Activated T-cell treated with anti-CD3 and anti-CD28 coated beads for 4 hours (primary cell): ENCODE results near the gene TMEM80.
"Not testable (repeated sequence)": the region's sequence is repeated elsewhere in the genome, so short reads cannot be mapped to it uniquely, and the experiment has no call there.

ENCODE experiments used
- DNase-seq: peaks from one replicate; pipeline ENCODE4 v3.0.0-alpha.2; 2020

Gene TMEM80

DNA sequence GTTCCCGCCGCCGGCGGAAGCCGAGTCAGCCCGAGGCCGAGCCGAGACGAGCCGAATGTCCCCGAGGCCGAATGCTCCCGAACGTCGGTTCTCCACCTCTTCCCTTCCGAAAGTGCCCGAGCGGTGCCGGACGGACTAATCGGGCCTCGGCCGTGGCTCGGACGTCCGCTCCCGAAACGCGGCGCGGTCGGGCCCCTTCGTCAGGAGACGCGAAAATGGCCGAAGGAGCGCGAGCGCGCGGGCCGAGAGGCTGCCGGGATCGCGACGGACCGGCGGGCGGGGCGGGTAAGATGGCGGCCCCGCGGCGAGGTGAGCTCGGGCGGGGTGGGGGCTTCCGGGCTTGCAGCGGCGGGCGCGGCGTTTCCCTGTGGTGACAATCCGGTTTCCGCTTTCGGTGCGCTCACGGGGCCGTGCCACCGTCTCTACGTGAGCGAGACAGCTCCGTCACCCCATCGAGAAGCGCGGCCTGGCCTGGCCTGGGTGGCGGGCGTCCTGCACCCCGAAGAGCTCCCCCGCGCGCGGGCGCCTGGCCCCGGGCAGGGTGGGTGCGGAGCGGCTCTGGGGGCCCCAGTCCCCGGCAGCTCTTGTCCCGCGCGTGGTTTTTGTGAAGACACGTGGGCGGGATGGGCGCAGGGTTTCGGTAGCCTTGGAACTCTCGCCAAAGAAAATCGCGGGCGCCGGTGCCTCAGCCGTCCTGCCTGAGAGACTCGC is at the start of gene TMEM80:
Gene TMEM80, plus strand, starts transcription at position 279 of the 711 bp plus-strand sequence. Its CDS starts 12 bp downstream, at position 291.
- DNase-seq, result peak; percentile 77

DNA sequence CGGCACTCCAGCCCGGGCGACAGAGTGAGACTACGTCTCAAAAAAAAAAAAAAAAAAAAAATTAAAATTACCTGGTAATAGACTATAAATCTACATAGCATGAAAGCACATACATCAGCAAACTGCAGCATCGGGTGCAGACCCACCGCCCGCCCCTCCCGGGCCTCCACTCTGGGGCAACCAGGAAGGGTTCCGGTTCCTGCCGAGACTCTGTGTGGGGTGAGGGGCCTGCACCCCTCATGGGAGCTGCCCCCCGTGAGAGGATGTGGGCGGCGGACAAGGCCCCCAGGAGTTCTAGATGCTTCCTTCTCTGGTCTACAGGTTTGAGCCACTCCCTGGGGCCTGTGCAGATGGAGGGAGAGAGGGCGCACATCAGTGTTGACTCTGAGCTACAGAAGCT is 49.4 kb upstream of the TMEM80 start:
- no peak for DNase-seq

DNA sequence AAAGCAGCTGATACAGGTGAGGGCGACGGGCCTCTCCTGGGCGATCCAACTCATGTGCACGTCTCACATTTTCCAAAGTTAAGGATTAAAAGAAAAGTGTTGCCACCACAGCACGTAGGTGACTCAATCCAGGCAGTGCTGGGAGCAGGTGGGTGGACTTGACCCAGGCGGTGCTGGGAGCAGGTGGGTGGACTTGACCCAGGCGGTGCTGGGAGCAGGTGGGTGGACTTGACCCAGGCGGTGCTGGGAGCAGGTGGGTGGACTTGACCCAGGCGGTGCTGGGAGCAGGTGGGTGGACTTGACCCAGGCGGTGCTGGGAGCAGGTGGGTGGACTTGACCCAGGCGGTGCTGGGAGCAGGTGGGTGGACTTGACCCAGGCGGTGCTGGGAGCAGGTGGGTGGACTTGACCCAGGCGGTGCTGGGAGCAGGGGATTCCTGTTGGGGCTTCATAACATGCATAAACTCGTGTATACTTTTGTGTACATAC is 47.9 kb upstream of the TMEM80 start:
- DNase-seq, result not testable (repeated sequence)

DNA sequence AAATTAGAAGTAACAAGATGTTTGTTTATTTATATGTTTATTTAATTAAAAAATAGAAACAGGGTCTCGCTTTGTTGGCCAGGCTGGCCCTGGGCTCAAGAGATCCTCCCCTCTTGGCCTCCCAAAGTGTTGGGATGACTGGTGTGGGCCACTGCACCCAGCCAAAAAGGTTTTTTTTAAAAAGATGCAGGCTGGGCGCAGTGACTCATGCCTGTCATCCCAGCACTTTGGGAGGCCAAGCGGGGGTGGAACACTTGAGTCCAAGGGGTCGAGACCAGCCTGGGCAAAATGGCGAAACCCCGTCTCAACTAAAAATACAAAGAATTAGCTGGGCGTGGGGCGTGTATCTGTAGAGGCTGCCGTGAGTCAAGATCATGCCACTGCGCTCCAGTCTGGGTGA is 45.1 kb upstream of the TMEM80 start:
- DNase-seq, result no peak

DNA sequence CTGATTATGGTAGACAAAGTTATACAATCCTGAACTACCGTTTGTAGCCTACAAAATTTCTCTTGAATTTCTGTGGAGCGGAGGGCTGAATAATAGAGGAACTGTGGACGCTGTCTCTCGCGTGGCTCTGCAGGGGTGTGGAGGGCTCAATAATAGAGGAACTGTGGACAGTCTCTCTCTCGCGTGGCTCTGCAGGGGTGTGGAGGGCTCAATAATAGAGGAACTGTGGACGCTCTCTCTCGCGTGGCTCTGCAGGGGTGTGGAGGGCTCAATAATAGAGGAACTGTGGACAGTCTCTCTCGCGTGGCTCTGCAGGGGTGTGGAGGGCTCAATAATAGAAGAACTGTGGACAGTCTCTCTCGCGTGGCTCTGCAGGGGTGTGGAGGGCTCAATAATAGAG is 42.5 kb upstream of the TMEM80 start:
- not testable (repeated sequence) for DNase-seq

DNA sequence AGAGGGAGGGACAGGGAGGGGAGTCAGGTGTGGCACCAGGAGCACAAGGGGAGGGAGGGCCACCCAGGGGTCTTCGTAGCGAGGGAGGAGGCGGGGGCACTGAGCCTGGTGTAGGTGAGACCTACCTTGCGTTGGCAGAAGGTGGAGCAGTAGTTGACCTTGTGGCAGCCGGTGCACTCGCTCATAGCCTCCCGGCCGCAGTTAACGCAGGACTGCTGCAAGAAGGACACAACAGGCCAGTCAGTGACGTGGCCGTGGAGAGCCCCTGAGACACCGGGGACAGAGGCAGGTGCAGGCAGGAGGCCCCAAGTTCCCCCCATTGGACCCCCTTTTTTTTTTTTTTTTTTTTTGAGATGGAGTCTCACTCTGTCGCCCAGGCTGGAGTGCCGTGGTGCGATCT is 41.8 kb upstream of the TMEM80 start:
- DNase-seq, result no peak

DNA sequence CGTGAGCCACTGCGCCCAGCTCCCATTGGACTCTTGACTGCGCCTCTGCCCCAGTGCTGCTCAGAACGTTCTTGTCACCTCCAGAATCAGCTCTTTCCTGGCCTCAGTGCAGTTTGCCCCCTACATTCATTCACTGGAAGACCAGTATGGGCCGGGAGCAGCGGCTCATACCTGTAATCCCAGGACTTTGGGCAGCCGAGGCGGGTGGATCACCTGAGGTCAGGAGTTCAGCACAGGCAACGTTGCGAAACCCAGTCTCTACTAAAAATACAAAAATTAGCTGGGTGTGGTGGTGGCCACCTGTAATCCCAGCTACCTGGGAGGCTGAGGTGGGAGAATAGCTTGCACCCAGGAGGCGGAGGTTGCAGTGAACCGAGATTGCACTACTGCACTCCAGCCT is 41.2 kb upstream of the TMEM80 start:
- DNase-seq, result not testable (repeated sequence)

DNA sequence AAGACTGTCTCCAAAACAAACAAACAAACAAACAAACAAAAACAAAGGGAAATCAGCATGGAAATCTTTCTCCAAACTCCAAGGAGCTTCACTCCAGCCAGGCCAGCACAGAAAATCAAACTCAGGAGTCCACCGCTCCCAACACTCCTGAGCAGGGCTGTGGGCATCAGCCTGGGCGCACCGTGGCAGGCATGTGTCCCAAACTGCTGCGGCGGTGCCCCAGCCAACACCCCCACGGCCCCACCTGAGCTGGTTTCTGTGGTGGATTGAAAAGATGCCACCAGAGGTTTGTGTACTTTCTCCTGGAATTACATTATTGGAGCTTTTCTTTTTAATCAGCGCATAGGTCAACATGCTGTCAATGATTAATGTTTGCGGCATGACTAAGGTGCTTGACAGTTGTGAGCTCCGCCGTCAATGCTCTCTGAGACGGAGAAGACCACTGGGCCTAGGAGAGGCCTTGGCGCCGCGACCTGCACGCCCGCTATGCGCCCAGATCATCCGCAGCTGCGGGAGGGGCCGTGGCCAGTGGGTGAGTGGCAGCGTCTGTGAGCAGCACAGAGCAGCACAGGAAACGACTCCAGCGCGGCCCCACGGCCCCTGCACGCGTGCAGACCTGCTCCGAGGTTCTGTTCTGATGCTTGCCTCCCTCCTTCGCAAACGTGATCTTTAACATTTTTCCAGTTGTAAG is 40.4 kb upstream of the TMEM80 start:
- DNase-seq, result no peak

DNA sequence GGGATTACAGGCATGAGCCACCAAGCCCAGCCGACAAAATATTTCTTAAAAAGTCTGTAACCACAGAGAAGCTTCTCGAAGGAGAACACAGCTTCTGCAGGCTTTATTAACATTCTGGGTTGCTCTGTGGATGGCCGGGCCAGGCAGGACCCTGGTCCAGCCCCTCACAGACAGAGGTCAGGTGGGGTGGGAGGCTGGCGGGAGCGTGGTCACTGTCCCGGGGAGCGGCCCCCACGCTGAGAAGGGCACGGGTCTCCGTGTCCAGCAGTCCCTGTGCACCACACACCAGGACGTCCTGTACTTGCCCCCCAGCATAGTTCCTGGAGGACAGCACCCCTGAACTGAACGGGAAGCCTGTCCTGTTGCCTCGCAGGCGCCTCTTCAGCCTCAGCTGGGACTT is 39.2 kb upstream of the TMEM80 start:
- no peak for DNase-seq

DNA sequence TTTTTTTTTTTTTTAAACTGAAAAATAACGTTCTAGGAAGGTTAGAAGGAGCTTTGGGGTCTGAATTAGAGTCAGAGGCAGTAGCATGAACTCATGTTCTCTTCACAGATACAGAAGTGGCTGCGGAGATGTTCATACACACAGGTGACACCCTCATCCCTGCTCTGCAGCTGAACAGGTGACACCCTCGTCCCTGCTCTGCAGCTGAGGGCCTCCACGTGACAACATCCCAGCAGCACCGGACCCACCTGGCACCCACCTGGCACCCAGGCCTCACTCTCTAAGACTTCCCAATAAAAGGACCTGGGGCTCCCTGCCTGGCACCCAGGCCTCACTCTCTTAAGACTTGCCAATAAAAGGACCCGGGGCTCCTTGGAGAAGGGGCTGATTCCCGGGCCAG is 38.8 kb upstream of the TMEM80 start:
- DNase-seq, result no peak

DNA sequence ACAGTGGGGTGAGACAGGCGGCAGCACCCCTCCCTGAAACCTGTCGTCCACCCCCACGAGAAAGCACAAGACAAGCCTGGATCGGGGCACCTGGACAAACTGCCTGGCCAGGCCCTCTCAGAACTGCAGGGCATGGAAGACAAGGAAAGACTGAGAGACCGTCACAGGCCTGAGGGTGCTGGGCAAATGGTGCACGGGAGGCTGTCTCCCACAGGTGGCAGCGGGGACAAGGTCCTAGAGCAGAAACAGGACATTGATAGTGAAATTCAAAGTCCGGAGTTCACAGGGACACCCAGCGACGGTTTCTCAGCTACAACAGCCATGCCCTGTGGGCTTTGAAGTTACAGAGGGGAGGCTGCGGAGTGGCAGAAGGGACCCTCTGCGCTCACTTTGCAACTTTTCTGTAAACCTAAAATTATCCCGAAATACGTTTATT is 37.9 kb upstream of the TMEM80 start:
- DNase-seq, result no peak

DNA sequence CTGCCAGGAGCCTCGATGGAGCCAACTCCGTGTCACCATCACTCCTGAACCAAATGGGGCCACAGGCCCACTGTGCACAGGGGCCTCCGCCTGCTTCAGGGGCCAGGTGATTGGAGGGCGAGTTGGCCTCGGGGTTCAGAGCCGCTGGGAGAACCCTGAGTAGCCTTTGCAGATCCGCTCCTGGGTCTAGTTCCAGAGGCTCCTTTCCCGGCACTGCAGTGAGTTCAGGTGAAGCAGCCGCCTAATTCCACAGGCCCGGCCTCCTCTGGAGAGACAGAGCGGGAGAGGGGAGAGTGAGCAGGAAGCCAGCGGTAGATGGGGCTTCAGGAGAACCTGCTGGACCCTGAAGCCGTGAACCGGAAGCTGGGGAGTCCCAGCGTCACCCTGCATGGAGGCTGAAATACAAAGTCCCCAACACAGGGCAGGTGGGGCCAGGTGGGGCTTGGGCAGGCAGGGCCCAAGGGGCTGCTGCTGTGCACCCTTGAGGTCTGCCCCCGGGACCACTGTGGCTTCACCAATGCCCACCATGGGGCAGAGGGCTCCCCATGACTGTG is 36.0 kb upstream of the TMEM80 start:
- no peak for DNase-seq

DNA sequence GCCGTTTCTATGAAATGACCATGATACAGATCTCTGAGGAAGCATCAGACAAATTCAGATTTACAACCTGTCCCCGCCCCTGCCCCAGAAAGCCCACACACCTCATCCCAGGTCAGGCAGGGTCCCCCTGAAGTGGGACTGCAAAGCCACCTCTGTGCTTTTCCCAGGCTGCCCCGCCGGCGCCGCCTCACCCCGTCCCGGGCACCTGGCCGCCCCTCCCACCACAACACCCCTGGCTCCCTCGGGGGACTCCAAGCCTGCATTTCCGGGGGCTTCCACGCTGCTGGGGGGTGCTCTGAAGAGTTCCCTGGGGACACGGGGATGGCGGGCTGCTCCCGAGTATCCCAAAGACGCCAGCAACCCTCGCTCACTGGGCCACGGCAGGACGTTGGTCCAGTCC is 35.3 kb upstream of the TMEM80 start:
- DNase-seq, result no peak

DNA sequence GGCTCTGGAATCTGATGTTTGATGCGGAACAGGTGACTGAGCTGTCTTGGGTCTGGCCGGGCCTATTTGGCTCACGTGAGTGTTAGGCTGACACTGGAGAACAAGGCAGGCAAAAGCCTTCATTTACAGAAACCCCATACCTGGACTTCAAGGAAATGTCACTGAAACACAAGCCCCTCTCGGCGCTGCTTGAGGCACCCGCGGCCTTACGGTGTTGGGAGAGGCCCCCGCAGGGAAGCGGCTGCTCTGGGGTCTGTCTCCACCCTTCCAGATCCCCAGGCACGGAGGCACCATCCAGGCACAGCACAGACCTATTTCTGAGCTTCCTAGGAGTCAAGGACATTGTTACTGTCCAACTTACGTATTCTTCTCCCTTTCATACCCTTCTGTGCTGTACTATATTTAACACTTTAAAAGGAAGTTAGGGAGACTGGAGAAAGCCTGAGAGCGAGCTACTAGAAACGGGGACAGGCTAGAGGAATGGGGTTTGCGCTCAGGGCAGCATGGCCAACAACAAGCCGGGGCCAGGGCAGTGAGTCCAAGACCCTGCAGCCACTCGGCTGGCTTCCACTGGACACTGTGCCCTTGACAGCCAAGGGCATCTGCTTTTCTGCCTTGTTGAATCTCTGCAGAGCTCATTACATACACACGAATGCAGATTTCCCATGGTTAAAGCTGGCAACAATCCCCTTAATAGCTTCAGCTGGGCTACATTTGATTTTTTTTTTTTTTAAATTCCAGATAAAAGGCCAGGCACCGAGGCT is 34.8 kb upstream of the TMEM80 start:
- no peak for DNase-seq

DNA sequence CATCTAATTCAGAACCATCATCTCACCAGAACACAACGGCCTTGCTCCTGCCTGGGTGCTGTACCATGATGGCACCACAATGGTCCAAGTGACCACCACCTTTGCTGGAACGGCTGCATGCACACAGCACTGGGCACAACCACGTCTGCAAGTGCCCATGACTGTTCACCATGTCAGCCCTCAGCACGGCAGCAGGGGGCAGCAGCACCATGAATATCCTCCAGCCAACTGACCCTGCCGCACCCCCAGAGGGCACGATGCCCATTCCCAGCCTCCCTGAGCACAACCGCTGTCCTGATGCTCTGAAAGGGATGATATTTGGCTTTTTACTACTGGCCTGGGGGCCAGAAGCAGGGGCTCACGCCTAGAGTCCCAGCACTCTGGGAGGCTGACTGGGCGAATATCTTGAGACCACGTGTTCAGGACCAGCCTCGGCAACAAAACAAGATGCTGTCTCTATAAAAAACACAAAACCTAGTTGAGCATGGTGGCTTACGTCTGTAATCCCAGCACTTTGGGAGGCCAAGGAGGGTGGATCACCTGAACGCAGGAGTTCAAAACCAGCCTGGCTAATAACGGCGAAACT is 32.8 kb upstream of the TMEM80 start:
- DNase-seq, result peak; percentile 14

DNA sequence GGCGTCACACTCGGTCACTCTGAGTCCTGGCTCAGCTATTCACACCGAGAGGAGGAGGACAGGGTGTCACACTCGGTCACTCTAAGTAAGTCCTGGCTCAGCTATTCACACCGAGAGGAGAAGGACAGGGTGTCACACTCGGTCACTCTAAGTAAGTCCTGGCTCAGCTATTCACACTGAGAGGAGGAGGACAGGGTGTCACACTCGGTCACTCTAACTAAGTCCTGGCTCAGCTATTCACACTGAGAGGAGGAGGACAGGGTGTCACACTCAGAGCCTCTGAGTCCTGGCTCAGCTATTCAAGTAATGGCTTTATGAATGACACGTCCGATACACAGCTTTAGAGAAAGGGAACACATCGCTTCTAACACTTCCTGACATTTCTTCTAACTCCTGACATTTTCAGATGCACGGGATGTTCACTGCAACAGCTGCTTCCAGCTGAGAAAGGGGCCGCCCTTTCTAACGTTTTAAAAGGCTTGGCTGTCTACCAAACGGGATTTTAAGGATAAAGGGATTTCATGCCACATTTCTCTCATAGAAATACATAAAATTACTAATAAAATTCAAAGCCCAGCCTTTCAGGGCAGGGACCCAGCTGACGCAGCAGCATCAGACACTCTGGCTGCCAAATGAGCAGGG is 30.4 kb upstream of the TMEM80 start:
- DNase-seq, result no peak

DNA sequence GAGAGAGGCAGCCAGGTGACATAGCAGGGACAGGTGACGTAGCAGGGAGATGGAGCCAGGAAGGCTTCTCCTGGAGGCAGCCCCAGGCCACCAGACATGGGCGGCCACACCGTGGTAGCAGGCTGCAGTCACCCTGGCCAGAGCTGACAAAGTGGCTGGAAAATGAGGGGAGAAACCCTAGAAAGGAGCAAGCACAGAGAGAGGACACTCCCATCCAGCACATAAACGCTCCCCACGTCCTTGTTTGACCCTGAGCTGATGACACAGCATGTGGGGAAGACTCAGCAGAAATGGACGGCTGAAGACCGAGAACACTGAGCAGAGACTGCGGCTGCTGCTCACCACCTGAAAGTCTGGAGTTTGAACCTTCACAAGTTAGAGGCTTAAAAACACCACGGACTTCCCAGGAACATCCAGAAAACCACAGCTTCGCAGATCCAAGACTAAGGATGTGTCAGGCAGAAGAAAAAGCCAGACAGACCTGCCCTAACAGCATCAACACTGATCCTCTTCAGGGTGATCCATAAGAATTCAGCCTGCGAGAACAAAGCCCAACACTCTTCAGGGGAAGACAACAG is 29.8 kb upstream of the TMEM80 start:
- DNase-seq, result no peak

DNA sequence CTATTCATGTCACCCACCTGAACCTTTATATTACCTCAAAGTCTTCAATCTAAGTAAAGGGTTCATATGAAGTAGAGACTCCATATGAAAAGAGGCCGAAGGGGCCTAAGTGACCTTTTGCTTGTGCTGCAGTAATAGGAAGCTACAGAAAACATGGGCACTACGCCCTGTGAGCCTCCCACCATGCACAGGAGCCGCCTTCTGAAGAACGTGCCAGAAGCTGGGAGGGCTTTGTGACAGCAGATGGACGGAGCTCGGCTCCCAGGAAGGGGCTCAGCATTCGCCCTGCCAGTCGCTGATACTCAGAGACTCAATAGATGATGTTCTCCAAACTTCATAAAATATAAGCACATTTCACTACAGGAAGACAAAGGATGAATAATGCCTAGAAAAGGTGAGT is 21.8 kb upstream of the TMEM80 start:
- DNase-seq, result no peak

DNA sequence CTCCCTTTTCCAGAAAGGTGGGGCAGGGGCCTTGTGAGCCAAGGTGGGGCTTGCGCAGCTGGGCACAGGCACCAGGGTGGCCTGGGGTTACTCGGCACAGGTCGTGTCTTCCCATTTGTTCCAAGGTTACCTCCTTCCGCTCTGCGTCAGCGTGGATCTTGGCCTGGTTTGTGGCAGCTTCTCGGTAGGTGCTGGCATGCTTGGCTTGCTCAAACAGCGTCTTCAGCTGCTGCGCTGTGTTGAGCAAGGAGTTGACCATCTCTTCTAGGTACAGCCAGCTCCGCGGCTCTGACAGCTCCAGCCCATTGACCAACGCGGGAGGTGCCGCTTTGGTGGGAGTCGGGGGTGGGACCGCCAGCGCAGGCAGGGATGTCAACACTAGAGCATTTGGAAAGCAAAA is 21.2 kb upstream of the TMEM80 start:
- no peak for DNase-seq

DNA sequence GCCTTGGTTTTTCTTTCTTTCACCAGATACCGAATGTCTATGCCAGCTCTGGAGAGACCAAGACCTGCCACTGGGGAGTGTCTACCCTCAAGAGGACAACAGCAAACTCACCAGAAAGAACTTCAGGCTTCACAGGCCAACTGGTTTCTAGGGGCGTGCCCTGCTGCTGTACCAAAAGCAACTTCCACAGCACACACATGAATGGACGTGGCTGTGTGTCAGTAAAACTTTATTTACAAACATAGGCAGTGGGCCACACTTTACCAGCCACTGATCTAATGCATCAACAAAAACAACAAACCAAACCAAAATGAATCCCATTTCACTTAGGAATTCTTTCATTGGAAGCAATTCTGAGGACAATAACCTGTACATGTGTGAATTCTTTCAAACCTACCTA is 17.3 kb upstream of the TMEM80 start:
- DNase-seq, result no peak

DNA sequence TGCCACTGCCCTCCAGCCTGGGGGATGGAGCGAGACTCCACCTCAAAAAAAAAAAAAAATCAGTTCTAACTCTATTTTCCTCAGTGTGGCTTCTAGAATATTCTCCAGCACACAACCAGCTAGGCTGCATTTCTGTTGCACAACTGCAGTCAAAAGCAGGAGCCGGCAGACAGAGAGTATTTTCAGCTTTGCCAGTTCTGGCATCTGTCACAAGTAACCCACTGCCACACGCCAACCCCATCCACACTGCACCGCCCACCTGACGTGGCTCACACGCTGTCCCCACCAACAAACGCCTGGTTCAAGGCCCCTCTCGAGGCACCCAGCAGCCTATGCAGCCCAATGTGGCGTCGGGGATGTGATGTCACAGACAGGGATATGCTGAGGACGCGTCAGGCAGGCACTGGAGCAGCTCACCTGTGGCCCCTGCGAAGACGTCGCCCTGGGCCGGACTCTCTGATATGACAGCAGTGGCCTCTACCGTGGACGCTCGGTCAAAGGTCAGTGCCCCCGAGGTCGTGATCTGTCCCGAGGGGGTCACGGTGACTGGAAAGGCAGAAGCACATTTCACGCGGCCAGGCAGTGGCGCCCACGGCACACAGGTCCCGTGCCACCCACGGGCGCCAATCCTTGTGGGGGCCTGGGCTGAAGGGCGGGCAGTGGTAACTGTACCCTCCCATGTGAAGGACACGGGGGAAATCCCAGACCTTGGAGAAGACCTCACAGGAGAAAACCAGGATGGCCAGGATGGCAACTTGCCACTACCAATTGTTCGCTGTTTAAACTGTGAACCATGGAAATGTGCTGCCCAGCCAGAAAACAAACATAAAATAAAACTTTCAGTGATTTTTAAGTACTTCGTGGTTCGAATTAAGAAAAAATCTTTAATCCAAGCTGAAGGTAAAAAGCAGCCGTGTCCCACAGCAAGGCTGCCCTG is 16.1 kb upstream of the TMEM80 start:
- no peak for DNase-seq
